HG03060 (cell line): ENCODE data around the gene KCNG4.

ENCODE experiments used
- ATAC-seq: cut with Tn5 transposase; IDR thresholded peaks from one replicate; pipeline ENCODE4 v1.9.1; 2021; ENCODE audit warnings: low read depth, moderate number of reproducible peaks; ENCODE audit not compliant: unreplicated experiment

The KCNG4 gene

GRCh38 chr16:84239909-84240308 is at the start of gene KCNG4:
KCNG4 (minus strand) TSS chr16:84240012; CDS start chr16:84237485, 2,527 bp downstream.
- no peak for ATAC-seq

GRCh38 chr16:84288902-84289301 is 49.1 kb upstream of the KCNG4 start:
- ATAC-seq, result no peak

- ATAC-seq, result no peak
These were observed 46.9 kb upstream of the KCNG4 start for GRCh38 chr16:84286578-84287240.

- no peak for ATAC-seq
These were observed 44.4 kb upstream of the KCNG4 start for GRCh38 chr16:84284154-84284722.

- no peak for ATAC-seq
These were observed 43.7 kb upstream of the KCNG4 start for GRCh38 chr16:84283314-84284153.

- no peak for ATAC-seq
These were observed 42.7 kb upstream of the KCNG4 start for GRCh38 chr16:84282533-84282932.

- ATAC-seq, result no peak
These were observed 41.3 kb upstream of the KCNG4 start for GRCh38 chr16:84281074-84281473.

GRCh38 chr16:84279881-84280280 is 40.1 kb upstream of the KCNG4 start:
- no peak for ATAC-seq

- ATAC-seq, result no peak
These were observed 39.2 kb upstream of the KCNG4 start for GRCh38 chr16:84278968-84279367.

- no peak for ATAC-seq
These were observed 38.5 kb upstream of the KCNG4 start for GRCh38 chr16:84278333-84278732.

GRCh38 chr16:84277244-84277823 is 37.5 kb upstream of the KCNG4 start:
- ATAC-seq, result no peak

- no peak for ATAC-seq
These were observed 35.9 kb upstream of the KCNG4 start for GRCh38 chr16:84275585-84276151.

- ATAC-seq, result no peak
These were observed 34.7 kb upstream of the KCNG4 start for GRCh38 chr16:84274515-84274914.

- no peak for ATAC-seq
These were observed 33.0 kb upstream of the KCNG4 start for GRCh38 chr16:84272740-84273320.

GRCh38 chr16:84271866-84272265 is 32.1 kb upstream of the KCNG4 start:
- no peak for ATAC-seq

GRCh38 chr16:84271037-84271436 is 31.2 kb upstream of the KCNG4 start:
- ATAC-seq, result no peak

- no peak for ATAC-seq
These were observed 30.7 kb upstream of the KCNG4 start for GRCh38 chr16:84270531-84270930.

- no peak for ATAC-seq
These were observed 30.3 kb upstream of the KCNG4 start for GRCh38 chr16:84270071-84270470.

- ATAC-seq, result no peak
These were observed 28.7 kb upstream of the KCNG4 start for GRCh38 chr16:84268291-84269040.

- no peak for ATAC-seq
These were observed 27.6 kb upstream of the KCNG4 start for GRCh38 chr16:84267380-84267779.
